HEK293 (cell line): ENCODE results near the gene S100B.

Source experiments
- CTCF ChIA-PET: fragments of 350-600 bp; formaldehyde crosslinking; extraction: SDS; loops from one replicate; lab custom pipeline; 2021; ENCODE audit warnings: antibody characterized with exemption; lab: Yijun Ruan, JAX
- POLR2A ChIA-PET: fragments of 300-600 bp; formaldehyde crosslinking; extraction: SDS; loops from one replicate; lab custom pipeline; 2020; ENCODE audit warnings: antibody characterized with exemption, inconsistent platforms; lab: Yijun Ruan, JAX
- H3K27ac ChIP-seq: fragments of 200-500 bp; sonication (Bioruptor generic); 2 replicates; pipeline ENCODE4 v1.5.1; 2014; ENCODE audit warnings: low read depth, low read length, control low read depth, inconsistent platforms; ENCODE audit errors: extremely low read depth
- H3K36me3 ChIP-seq, 2 experiments: fragments of 200-500 bp in 1 of 2; sonication (Bioruptor generic) in 1 of 2; 1 replicate in 1 of 2; 2 replicates in 1 of 2; pipeline ENCODE4 v1.5.1; 2014 to 2017; ENCODE audit warnings: inconsistent platforms in 2 of 2, low read length in 2 of 2; ENCODE audit not compliant: control insufficient read depth in 2 of 2, insufficient read depth in 1 of 2
- H3K4me1 ChIP-seq: fragments of 200-500 bp; sonication (Bioruptor generic); 2 replicates; pipeline ENCODE4 v1.5.1; 2014; ENCODE audit warnings: mild to moderate bottlenecking, low read length, inconsistent platforms; ENCODE audit not compliant: control insufficient read depth, insufficient read depth
- H3K4me3 ChIP-seq: 2 replicates; pipeline ENCODE4 v1.5.1; 2011; ENCODE audit warnings: low read depth, mild to moderate bottlenecking, control low read depth, low read length, moderate library complexity
- H3K9me3 ChIP-seq: fragments of 200-500 bp; sonication (Bioruptor generic); 2 replicates; pipeline ENCODE4 v1.5.1; 2014; ENCODE audit warnings: low read depth, low read length, inconsistent platforms; ENCODE audit not compliant: control insufficient read depth, insufficient read depth
- KLF1 ChIP-seq: fragments of 450-650 bp; formaldehyde crosslinking; IDR thresholded peaks from 2 replicates; pipeline ENCODE4 v1.5.1; 2016; ENCODE audit warnings: missing biosample characterization, missing genetic modification characterization
- KLF17 ChIP-seq: fragments of 450-650 bp; formaldehyde crosslinking; IDR thresholded peaks from 2 replicates; pipeline ENCODE4 v1.5.1; 2016; ENCODE audit warnings: missing biosample characterization, missing genetic modification characterization
- MYNN ChIP-seq: fragments of 450-650 bp; formaldehyde crosslinking; IDR thresholded peaks from 2 replicates; pipeline ENCODE4 v1.5.1; 2016; ENCODE audit warnings: missing biosample characterization, missing genetic modification characterization, borderline replicate concordance
- OSR2 ChIP-seq: fragments of 450-650 bp; formaldehyde crosslinking; IDR thresholded peaks from 2 replicates; pipeline ENCODE4 v1.5.1; 2016; ENCODE audit warnings: missing biosample characterization, missing genetic modification characterization
- PBX3 ChIP-seq: sonication (generic); formaldehyde crosslinking; IDR thresholded peaks from 2 replicates; pipeline ENCODE4 v1.8.1; 2022; ENCODE audit warnings: mild to moderate bottlenecking, moderate library complexity, missing genetic modification reagents
- PRDM6 ChIP-seq: fragments of 450-650 bp; formaldehyde crosslinking; IDR thresholded peaks from 2 replicates; pipeline ENCODE4 v1.5.1; 2017; ENCODE audit warnings: missing biosample characterization, missing genetic modification characterization
- SP7 ChIP-seq: fragments of 450-650 bp; formaldehyde crosslinking; IDR thresholded peaks from 2 replicates; pipeline ENCODE4 v1.5.1; 2016; ENCODE audit warnings: missing biosample characterization, missing genetic modification characterization
- TSHZ1 ChIP-seq: fragments of 450-650 bp; formaldehyde crosslinking; IDR thresholded peaks from 2 replicates; pipeline ENCODE4 v1.5.1; 2016; ENCODE audit warnings: missing biosample characterization, missing genetic modification characterization, borderline replicate concordance
- ZBTB11 ChIP-seq: fragments of 450-650 bp; formaldehyde crosslinking; conservative IDR thresholded peaks from 2 replicates; pipeline ENCODE4 v1.5.1; 2016; ENCODE audit warnings: low read depth, missing biosample characterization, missing genetic modification characterization
- ZIC2 ChIP-seq: fragments of 450-650 bp; formaldehyde crosslinking; IDR thresholded peaks from 2 replicates; pipeline ENCODE4 v1.5.1; 2016; ENCODE audit warnings: missing biosample characterization, missing genetic modification characterization
- ZNF10 ChIP-seq: fragments of 450-650 bp; formaldehyde crosslinking; IDR thresholded peaks from 2 replicates; pipeline ENCODE4 v1.5.1; 2017; ENCODE audit warnings: missing biosample characterization, missing genetic modification characterization
- ZNF146 ChIP-seq: fragments of 450-650 bp; formaldehyde crosslinking; IDR thresholded peaks from 2 replicates; pipeline ENCODE4 v1.5.1; 2016; ENCODE audit warnings: missing biosample characterization, missing genetic modification characterization
- ZNF302 ChIP-seq: fragments of 450-650 bp; formaldehyde crosslinking; IDR thresholded peaks from 2 replicates; pipeline ENCODE4 v1.5.1; 2016; ENCODE audit warnings: missing biosample characterization, missing genetic modification characterization, low read depth
- ZNF404 ChIP-seq: fragments of 450-650 bp; formaldehyde crosslinking; IDR thresholded peaks from 2 replicates; pipeline ENCODE4 v1.5.1; 2017; ENCODE audit warnings: missing biosample characterization, missing genetic modification characterization
- ZNF423 ChIP-seq: fragments of 450-650 bp; formaldehyde crosslinking; IDR thresholded peaks from 2 replicates; pipeline ENCODE4 v1.5.1; 2016; ENCODE audit warnings: missing biosample characterization, missing genetic modification characterization
- ZNF548 ChIP-seq: fragments of 450-650 bp; formaldehyde crosslinking; IDR thresholded peaks from 2 replicates; pipeline ENCODE4 v1.5.1; 2016; ENCODE audit warnings: missing biosample characterization, missing genetic modification characterization
- ZXDB ChIP-seq: fragments of 450-650 bp; formaldehyde crosslinking; IDR thresholded peaks from 2 replicates; pipeline ENCODE4 v1.5.1; 2016; ENCODE audit warnings: missing biosample characterization, missing genetic modification characterization

Gene S100B

GRCh38 chr21:46646541-46647154 is 41.8 kb upstream of the S100B start:
- no peaks in the 10 kb centered on the region for H3K9me3 ChIP-seq
- H3K4me3 ChIP-seq = no peak overlapping the region
- TF ChIP-seq OSR2 (tag by site-specific recombination) (peak; percentile 47; the same call in 1 of the 2 replicates), SP7 (peak; percentile 97), TSHZ1 (tag by site-specific recombination) (peak; percentile 12; the same call in 1 of the 2 replicates), PRDM6 (0 out of 2 replicates have a peak, but pooled peaks have one; percentile 35), ZXDB (tag by site-specific recombination) (0 out of 2 replicates have a peak, but pooled peaks have one; percentile 28), ZNF404 (tag by site-specific recombination) (no peak), ZNF10 (tag by site-specific recombination) (peak; percentile 61), MYNN (tag by site-specific recombination) (no peak)
- CTCF ChIA-PET = interaction anchor here (0.6 to 1.5 kb wide), 2 partner anchors 13 to 21 kb away, joined by 3 to 4 read pairs; no protein-coding TSS in a partner anchor
- H3K27ac ChIP-seq = no peak overlapping the region
- no peaks in the 10 kb centered on the region for H3K4me1 ChIP-seq
- peaks cover 21 to 77% of the 10 kb centered on the region in 2 experiments for H3K36me3 ChIP-seq
- POLR2A ChIA-PET = interaction anchor here (2.7 kb wide), 1 partner anchor 11 kb away, joined by 14 read pairs; the partner anchor contains the start of gene PRMT2

GRCh38 chr21:46645840-46646239 is 41.0 kb upstream of the S100B start:
- Histone ChIP-seq H3K27ac (no peak overlapping the region), H3K9me3 (no peaks in the 10 kb centered on the region), H3K36me3 (peaks cover 29 to 77% of the 10 kb centered on the region in 2 experiments), H3K4me1 (no peaks in the 10 kb centered on the region), H3K4me3 (no peak overlapping the region)
- CTCF ChIA-PET = interaction anchor here (0.6 to 1.5 kb wide), 2 partner anchors 12 to 194 kb away, joined by 3 to 4 read pairs; no protein-coding TSS in a partner anchor
- TF ChIP-seq ZIC2 (tag by site-specific recombination) (peak; percentile 30; the same call in 1 of the 2 replicates), KLF17 (tag by site-specific recombination) (no peak)
- POLR2A ChIA-PET = interaction anchor here (2.7 kb wide), 1 partner anchor 10 kb away, joined by 14 read pairs; the partner anchor contains the start of gene PRMT2

GRCh38 chr21:46643379-46644177 is 38.7 kb upstream of the S100B start:
- Histone ChIP-seq H3K9me3 (no peaks in the 10 kb centered on the region), H3K4me3 (no peak overlapping the region), H3K4me1 (no peaks in the 10 kb centered on the region), H3K27ac (no peak overlapping the region), H3K36me3 (peaks cover 36 to 56% of the 10 kb centered on the region in 2 experiments)
- POLR2A ChIA-PET = interaction anchor here (2.7 kb wide), 1 partner anchor 8 kb away, joined by 14 read pairs; the partner anchor contains the start of gene PRMT2
- CTCF ChIA-PET = interaction anchor here (0.6 to 1.5 kb wide), 3 partner anchors 13 to 500 kb away, joined by 3 to 5 read pairs (median 4); no protein-coding TSS in a partner anchor
- TF ChIP-seq ZBTB11 (no peak), ZNF423 (tag by site-specific recombination) (no peak), ZNF548 (tag by site-specific recombination) (no peak), KLF1 (tag by site-specific recombination) (no peak), PBX3 (CRISPR knock-in tag) (no peak), ZNF302 (no peak), ZNF146 (tag by site-specific recombination) (no peak)
